ENCODE data around the gene CFDP1.

CFDP1 gene

DNA sequence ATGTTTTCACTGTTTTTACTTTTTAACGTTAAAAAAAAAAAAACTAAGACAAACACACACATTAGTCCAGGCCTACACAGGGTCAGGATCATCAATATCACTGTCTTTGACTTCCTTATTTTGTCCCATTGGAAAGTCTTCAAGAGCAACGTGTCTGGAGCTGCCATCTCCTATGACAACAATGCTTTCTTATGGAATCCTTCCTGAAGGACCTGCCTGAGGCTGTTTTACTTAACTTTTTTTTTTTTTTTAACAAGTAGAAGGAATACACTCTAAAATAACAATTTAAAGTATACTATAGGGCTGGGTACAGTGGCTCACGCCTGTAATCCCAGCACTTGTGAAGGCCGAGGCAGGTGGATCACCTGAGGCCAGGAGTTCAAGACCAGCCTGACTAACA, 110.1 kb downstream of the CFDP1 start:
- Histone ChIP-seq H3K9ac (ENCODE audit: insufficient read length, low read depth) (no peak overlapping the region), H3K4me3 (ENCODE audit: insufficient read length, low read depth) (no peak overlapping the region), H3K9me3 (ENCODE audit: insufficient read depth, low read length) (no peaks in the 10 kb centered on the region), H3K36me3 (ENCODE audit: insufficient read depth, insufficient read length, low read length) (no peaks in the 10 kb centered on the region), H3K4me1 (ENCODE audit: insufficient read depth, insufficient read length) (peaks cover 2% of the 10 kb centered on the region), H3K27me3 (ENCODE audit: insufficient read depth, insufficient read length) (no peaks in the 10 kb centered on the region)
- no peak for DNase-seq (ENCODE audit: low read depth, low spot score)
- no peak for TF ChIP-seq SUZ12 (IDR thresholded peaks at IDR 0.05; ENCODE audit: extremely low read depth, insufficient read depth, insufficient read length)
- TF ChIP-seq ZNF274 (IDR thresholded peaks at IDR 0.05; ENCODE audit: low read depth, low read length), result no peak
- TF ChIP-seq YY1 (IDR thresholded peaks at IDR 0.05; ENCODE audit: insufficient read depth, insufficient read length), result no peak

DNA sequence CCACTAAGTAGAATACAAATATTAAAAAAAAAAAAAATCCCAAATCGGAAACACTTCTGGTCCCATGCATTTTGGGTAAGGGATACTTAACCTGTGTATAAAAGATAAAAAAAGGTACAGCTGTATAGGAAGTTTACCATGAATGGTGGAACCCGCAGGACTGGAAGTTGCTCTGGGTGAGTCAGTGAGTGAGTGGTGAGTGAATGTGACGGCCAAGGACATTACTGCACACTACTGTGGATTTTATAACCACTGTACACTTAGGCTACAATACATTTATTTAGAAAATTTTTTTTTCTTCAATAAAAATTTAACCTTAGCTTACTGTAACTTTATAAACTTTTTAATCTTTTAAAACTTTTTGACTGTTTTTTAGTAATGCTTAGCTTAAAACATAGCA, 110.6 kb downstream of the CFDP1 start:
- no peak overlapping the region for H3K9ac ChIP-seq (ENCODE audit: insufficient read length, low read depth)
- no peaks in the 10 kb centered on the region for H3K9me3 ChIP-seq (ENCODE audit: insufficient read depth, low read length)
- H3K4me1 ChIP-seq (ENCODE audit: insufficient read depth, insufficient read length), result peaks cover 2% of the 10 kb centered on the region
- H3K4me3 ChIP-seq (ENCODE audit: insufficient read length, low read depth), result no peak overlapping the region
- TF ChIP-seq ZNF274 (IDR thresholded peaks at IDR 0.05; ENCODE audit: low read depth, low read length) (no peak), YY1 (IDR thresholded peaks at IDR 0.05; ENCODE audit: insufficient read depth, insufficient read length) (no peak), SUZ12 (IDR thresholded peaks at IDR 0.05; ENCODE audit: extremely low read depth, insufficient read depth, insufficient read length) (no peak)
- no peaks in the 10 kb centered on the region for H3K36me3 ChIP-seq (ENCODE audit: insufficient read depth, insufficient read length, low read length)
- H3K27me3 ChIP-seq (ENCODE audit: insufficient read depth, insufficient read length), result no peaks in the 10 kb centered on the region
- DNase-seq (ENCODE audit: low read depth, low spot score), result no peak

DNA sequence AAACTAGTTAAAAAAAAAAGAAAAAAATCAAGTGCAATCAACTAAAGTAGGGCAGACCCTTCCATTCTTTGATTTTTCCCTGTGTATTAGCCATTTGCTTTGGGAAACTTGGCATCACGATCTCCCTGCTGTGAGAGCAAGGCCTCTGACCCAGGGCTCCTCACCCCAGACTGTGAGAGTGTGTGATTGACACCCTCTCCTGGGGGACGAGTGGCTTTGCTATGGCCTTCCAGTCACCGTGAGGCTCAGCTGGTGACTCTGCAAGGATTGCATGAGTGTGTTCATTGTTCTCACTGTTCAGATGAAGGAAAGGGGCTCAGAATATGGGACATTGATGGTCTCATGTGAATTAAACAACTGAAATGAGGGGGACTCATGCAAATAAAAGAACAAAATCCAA, 112.9 kb downstream of the CFDP1 start:
- Histone ChIP-seq H3K4me3 (ENCODE audit: insufficient read length, low read depth) (no peak overlapping the region), H3K4me1 (ENCODE audit: insufficient read depth, insufficient read length) (peaks cover 2% of the 10 kb centered on the region), H3K27me3 (ENCODE audit: insufficient read depth, insufficient read length) (no peaks in the 10 kb centered on the region), H3K36me3 (ENCODE audit: insufficient read depth, insufficient read length, low read length) (peaks cover 2% of the 10 kb centered on the region), H3K9me3 (ENCODE audit: insufficient read depth, low read length) (no peaks in the 10 kb centered on the region), H3K9ac (ENCODE audit: insufficient read length, low read depth) (no peak overlapping the region)
- TF ChIP-seq YY1 (IDR thresholded peaks at IDR 0.05; ENCODE audit: insufficient read depth, insufficient read length) (no peak), ZNF274 (IDR thresholded peaks at IDR 0.05; ENCODE audit: low read depth, low read length) (no peak), SUZ12 (IDR thresholded peaks at IDR 0.05; ENCODE audit: extremely low read depth, insufficient read depth, insufficient read length) (no peak)
- DNase-seq (ENCODE audit: low read depth, low spot score), result no peak

DNA sequence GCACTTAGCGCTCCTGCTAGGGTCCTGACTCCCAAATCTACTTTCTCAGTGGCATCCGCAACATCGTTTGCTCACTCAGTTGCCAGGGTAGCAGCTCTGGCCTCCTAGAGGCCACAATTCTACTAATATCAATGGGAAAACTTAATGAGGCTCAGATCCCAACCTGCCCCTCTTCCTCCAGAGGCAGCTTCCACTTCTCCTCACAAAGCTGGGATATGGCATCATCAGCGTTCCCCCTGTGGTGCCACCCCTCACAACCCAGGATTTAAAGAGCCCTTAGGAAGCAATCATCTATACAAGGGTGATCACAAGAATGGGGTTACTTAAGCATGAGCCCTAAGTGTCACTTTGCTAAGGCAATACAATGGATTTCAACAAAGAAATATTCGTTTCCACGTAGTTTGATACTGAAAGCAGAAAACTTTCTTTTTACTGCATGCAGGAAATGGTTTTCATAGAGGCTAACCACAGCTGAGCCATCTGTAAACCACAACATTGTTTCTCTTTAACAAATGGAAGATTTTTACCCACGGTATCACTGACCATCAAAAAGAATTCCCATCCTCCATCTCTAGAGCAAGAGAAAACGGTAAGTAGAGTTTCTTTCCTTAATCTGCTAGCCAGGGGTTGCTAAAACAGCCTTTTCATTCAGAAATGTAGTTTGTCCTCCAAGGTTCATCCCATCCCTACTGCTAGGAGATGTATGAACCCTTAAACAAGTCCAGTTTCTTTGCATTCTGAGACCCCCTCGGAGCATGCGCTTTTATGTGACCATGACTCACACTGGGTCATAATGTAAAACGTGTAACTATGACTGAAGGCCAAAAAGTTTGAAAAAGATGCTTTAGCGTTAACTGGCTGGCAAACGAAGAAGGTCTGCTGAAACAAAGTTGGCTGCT, 113.5 kb downstream of the CFDP1 start:
- TF ChIP-seq ZNF274 (IDR thresholded peaks at IDR 0.05; ENCODE audit: low read depth, low read length), result no peak
- TF ChIP-seq YY1 (IDR thresholded peaks at IDR 0.05; ENCODE audit: insufficient read depth, insufficient read length), result no peak
- no peak for TF ChIP-seq SUZ12 (IDR thresholded peaks at IDR 0.05; ENCODE audit: extremely low read depth, insufficient read depth, insufficient read length)
- no peak overlapping the region for H3K9ac ChIP-seq (ENCODE audit: insufficient read length, low read depth)
- no peak overlapping the region for H3K4me3 ChIP-seq (ENCODE audit: insufficient read length, low read depth)
- DNase-seq (ENCODE audit: low read depth, low spot score), result no peak
- no peaks in the 10 kb centered on the region for H3K27me3 ChIP-seq (ENCODE audit: insufficient read depth, insufficient read length)
- no peaks in the 10 kb centered on the region for H3K9me3 ChIP-seq (ENCODE audit: insufficient read depth, low read length)
- H3K4me1 ChIP-seq (ENCODE audit: insufficient read depth, insufficient read length), result peaks cover 2% of the 10 kb centered on the region
- peaks cover 2% of the 10 kb centered on the region for H3K36me3 ChIP-seq (ENCODE audit: insufficient read depth, insufficient read length, low read length)

DNA sequence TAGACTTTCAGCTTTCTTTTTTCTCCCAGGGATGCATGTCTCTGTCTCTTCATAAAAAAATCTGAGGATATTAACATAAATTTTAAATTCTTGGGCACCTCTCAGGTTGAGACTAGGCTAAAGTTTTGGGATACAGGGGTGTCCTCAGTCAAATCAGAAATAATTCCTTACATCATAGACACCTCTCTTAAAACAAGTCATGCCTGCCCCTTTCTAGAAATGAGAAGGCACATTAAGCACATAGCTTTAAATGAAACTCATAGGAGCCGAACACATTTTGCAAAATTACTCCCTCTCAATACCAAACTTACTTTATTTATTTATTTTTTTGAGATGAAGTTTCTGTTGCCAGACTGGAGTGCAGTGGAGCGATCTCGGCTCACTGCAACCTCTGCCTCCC, 114.6 kb downstream of the CFDP1 start:
- H3K36me3 ChIP-seq (ENCODE audit: insufficient read depth, insufficient read length, low read length), result peaks cover 6% of the 10 kb centered on the region
- DNase-seq (ENCODE audit: low read depth, low spot score), result no peak
- no peaks in the 10 kb centered on the region for H3K4me1 ChIP-seq (ENCODE audit: insufficient read depth, insufficient read length)
- no peak overlapping the region for H3K4me3 ChIP-seq (ENCODE audit: insufficient read length, low read depth)
- no peak overlapping the region for H3K9ac ChIP-seq (ENCODE audit: insufficient read length, low read depth)
- H3K27me3 ChIP-seq (ENCODE audit: insufficient read depth, insufficient read length), result no peaks in the 10 kb centered on the region
- TF ChIP-seq SUZ12 (IDR thresholded peaks at IDR 0.05; ENCODE audit: extremely low read depth, insufficient read depth, insufficient read length), result no peak
- TF ChIP-seq YY1 (IDR thresholded peaks at IDR 0.05; ENCODE audit: insufficient read depth, insufficient read length), result no peak
- no peak for TF ChIP-seq ZNF274 (IDR thresholded peaks at IDR 0.05; ENCODE audit: low read depth, low read length)
- H3K9me3 ChIP-seq (ENCODE audit: insufficient read depth, low read length), result no peaks in the 10 kb centered on the region

DNA sequence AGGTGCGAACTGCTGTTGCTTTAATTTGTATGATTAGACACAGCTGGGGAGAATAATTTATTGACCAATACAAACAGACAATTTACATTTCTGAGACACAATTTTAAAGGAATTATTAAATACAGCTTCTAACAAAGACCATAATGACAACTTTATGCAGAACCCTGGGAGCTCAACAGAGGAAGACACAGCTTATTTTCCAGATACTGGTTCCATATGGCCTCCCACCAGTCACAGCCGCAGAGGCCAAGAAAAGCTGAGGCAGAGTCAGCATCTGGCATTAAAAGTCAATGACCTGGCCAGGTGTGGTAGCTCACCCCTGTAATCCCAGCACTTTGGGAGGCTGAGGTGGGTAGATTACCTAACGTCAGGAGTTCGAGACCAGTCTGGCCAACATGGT, 115.8 kb downstream of the CFDP1 start:
- H3K9ac ChIP-seq (ENCODE audit: insufficient read length, low read depth), result no peak overlapping the region
- H3K4me3 ChIP-seq (ENCODE audit: insufficient read length, low read depth), result no peak overlapping the region
- DNase-seq (ENCODE audit: low read depth, low spot score), result no peak
- TF ChIP-seq ZNF274 (IDR thresholded peaks at IDR 0.05; ENCODE audit: low read depth, low read length), result no peak
- TF ChIP-seq YY1 (IDR thresholded peaks at IDR 0.05; ENCODE audit: insufficient read depth, insufficient read length), result no peak
- no peak for TF ChIP-seq SUZ12 (IDR thresholded peaks at IDR 0.05; ENCODE audit: extremely low read depth, insufficient read depth, insufficient read length)
- H3K36me3 ChIP-seq (ENCODE audit: insufficient read depth, insufficient read length, low read length), result peaks cover 9% of the 10 kb centered on the region
- H3K27me3 ChIP-seq (ENCODE audit: insufficient read depth, insufficient read length), result no peaks in the 10 kb centered on the region
- H3K9me3 ChIP-seq (ENCODE audit: insufficient read depth, low read length), result no peaks in the 10 kb centered on the region
- no peaks in the 10 kb centered on the region for H3K4me1 ChIP-seq (ENCODE audit: insufficient read depth, insufficient read length)

DNA sequence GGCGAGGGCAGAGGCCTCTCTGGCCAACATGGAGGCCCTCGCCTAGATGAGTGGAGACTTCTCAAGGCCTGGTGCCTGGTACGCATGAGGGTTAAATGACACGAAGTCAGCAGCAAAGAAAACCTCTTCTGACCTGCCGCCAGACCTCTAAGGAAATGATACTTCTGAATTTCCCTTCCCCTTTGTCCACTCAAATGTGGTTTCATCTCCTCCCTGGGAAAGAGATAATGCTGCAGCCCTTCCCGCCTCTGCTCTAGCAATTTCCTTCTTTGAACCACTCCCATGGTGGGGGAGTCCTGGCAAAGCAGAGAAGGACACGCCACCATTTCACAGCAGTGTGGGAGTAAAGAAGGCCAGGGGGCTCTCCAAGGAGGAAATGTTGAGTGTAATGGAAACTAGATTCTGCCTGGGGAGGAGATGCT, 116.2 kb downstream of the CFDP1 start:
- H3K9me3 ChIP-seq (ENCODE audit: insufficient read depth, low read length), result no peaks in the 10 kb centered on the region
- H3K27me3 ChIP-seq (ENCODE audit: insufficient read depth, insufficient read length), result no peaks in the 10 kb centered on the region
- no peak for DNase-seq (ENCODE audit: low read depth, low spot score)
- H3K4me3 ChIP-seq (ENCODE audit: insufficient read length, low read depth), result no peak overlapping the region
- peaks cover 9% of the 10 kb centered on the region for H3K36me3 ChIP-seq (ENCODE audit: insufficient read depth, insufficient read length, low read length)
- H3K4me1 ChIP-seq (ENCODE audit: insufficient read depth, insufficient read length), result no peaks in the 10 kb centered on the region
- no peak overlapping the region for H3K9ac ChIP-seq (ENCODE audit: insufficient read length, low read depth)
- TF ChIP-seq ZNF274 (IDR thresholded peaks at IDR 0.05; ENCODE audit: low read depth, low read length) (no peak), YY1 (IDR thresholded peaks at IDR 0.05; ENCODE audit: insufficient read depth, insufficient read length) (no peak), SUZ12 (IDR thresholded peaks at IDR 0.05; ENCODE audit: extremely low read depth, insufficient read depth, insufficient read length) (no peak)

Data from NT2/D1 (cell line).